Glomerular endothelial cell (primary cell): ENCODE measurements around the gene ADCYAP1R1. TPM values are rescaled to one million over a fixed set of nuclear protein-coding genes. Genes with fewer than 3 reads are reported as not detected.

Experiments used
- DNase-seq: peaks from one replicate; pipeline ENCODE4 v3.0.0-alpha.2; 2011; ENCODE audit warnings: low read depth, low spot score; ENCODE audit errors: extremely low read depth
- total RNA-seq: library from RNA; depleted of rRNA; stranded (reverse); fragments of >200 nt; gene quantifications from 2 replicates; pipeline ENCODE4 v1.2.3, GENCODE V29; 2015

The ADCYAP1R1 gene
- total RNA-seq, 1 donor from 2014 or later, result not detected

DNA sequence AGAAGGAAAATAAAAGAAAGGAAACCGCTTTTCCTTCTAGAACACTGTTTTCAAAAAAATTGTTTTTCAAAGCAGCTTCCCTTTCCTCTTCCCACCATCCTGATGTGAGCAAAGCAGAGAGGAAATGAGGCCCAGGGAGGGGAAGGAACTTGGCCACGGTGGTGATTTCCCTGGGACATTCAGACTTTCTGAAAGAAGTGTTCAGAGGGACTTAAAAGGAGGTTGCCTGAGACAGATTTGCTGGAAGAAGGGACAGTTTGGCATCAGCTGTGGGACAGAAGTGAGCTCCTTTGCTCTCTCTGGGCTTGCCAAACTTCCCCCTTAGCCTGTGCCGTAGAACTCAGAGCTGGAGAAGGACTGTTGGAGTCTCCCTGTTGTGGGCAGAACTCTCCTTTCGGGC is 30.3 kb downstream of the ADCYAP1R1 start:
- no peak for DNase-seq

DNA sequence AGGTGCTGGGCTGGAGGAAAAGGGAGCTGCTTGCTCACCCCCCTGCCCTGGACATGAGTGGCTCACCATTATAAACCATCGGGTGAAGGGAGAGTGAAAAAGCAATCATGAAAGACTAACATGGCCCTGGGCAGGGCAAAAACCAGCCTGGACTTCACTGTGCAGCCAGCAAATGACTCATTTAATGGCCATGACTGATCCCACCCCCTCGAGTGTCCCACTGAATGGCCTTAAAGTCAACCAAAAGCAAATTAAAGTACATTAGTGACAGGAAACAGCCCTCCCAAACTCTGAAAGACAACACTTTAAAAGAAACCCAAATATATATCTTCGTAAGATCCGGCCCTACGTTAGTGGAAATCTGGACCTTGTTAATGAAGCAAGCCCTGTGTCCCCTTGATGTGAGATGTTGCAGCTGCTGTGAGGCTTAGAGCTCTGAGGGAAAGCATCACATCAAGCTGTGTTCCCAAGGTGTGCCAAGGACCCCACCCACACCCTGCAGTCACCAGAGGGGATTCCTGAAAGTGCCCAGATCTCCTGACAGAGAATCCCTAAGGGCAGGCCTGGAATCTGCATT is 31.2 kb downstream of the ADCYAP1R1 start:
- DNase-seq, result no peak

DNA sequence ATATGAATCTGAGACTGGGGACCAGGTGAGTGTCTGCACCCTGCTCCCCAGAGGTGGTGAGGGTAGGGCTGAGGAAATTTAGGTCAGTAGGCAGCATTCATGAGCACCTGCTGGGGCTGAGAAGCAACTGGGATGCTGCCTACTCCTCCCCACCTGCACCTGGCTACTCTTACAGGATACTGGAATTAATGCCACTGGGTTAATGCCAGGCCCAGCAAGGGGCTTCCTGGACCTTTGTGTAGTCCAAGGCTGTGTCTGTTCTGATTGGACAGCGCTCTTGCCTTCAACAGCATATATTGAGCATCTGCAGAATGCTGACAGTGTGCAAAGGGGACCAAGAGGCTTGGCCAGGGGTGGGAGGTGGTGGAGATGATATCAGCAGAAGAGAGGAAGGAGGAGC is 32.1 kb downstream of the ADCYAP1R1 start:
- DNase-seq, result no peak

DNA sequence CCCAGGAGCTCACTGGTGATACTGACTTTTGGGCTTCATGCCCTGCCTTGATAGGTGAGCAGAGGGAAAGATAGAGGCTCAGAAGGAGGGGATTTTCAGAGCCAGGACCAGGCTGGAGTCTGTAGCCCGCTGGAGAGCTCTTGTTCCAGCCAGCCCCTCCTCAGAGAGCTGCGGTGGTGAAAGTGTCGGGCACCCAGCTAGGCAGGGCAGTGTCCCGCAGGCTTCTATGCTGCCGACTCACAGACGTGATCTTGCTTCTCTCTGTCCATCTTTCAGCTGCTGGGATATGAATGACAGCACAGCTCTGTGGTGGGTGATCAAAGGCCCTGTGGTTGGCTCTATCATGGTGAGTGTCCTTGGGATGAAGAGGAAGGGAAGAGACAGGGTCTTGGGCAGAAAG is 35.2 kb downstream of the ADCYAP1R1 start:
- DNase-seq, result no peak

DNA sequence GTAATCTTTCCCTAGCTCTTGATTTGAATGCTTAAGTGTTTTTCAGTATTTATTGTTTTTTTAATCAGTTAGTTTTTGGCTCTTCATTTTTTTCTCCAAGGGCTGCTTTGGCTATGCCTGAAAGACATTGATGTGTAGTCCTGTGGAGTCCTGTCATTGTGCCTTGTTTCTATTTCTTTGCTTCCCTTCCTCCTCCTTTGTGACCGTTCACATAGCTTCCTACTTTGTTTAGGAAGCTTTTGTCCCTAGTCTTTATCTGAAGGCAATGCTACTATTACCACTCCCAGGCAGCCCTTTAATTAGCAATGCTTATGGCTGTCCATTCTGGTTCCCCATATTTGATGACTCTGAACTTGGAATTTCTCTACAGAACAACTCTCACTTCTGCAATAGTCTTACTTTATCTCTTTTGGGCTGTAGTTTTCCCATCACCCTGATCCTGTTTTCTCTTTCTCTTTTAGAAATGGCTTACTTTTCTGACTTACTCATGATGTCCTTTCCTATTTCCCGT is 39.9 kb downstream of the ADCYAP1R1 start:
- no peak for DNase-seq

DNA sequence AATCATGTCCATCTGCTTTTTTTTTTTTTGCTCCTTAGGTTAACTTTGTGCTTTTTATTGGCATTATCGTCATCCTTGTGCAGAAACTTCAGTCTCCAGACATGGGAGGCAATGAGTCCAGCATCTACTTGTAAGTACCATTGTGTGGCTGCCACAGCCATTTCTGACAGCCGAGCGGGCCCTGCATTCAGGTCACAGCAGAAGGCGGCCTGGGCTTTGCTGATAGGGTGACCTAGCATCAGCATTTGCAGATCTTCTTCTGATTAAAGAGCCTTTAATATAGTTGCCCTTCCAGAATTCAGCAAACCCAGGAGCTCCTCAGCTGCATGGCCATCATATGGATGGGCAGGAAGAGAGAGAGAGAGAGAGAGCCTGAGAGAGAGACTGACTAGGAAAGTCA is 40.5 kb downstream of the ADCYAP1R1 start:
- DNase-seq, result no peak

DNA sequence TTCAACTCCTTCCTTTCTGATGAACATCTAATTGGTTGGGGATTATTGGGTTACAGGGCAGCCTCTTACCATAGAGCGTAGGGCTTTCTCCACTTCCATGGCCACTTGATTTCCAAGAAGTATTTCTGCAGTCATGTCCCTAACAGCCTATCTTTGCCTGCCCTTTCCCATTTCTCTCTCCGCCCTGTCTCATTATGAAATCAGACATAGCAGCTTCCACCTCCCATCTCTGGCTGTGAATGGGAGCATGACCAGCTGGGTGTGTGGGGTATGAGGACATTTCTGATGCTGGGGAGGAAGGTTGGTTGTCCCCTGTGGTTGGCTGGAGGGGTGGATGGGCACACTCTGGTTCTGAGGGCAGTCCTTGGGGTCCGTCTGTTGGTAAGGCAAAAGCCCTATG is 41.2 kb downstream of the ADCYAP1R1 start:
- DNase-seq, result no peak

DNA sequence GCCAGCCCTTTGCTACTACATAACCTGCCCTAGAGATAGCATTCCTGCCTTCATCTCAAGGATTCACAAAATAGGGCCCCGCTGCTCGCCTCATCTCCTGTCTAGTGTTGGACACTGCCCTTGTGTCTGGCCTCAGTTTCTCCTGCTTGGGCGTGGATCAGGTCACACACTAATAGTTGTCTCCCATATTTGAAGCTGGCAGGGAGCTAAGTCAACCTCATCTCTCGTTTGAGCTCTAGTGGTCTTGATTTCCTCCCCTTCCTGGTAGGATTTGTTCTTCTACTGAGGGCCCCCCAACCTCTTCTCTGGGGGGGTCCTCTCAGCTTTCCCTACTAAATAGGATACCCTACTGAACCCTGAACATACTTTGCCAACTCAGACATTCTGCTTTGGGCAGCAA is 42.2 kb downstream of the ADCYAP1R1 start:
- no peak for DNase-seq

DNA sequence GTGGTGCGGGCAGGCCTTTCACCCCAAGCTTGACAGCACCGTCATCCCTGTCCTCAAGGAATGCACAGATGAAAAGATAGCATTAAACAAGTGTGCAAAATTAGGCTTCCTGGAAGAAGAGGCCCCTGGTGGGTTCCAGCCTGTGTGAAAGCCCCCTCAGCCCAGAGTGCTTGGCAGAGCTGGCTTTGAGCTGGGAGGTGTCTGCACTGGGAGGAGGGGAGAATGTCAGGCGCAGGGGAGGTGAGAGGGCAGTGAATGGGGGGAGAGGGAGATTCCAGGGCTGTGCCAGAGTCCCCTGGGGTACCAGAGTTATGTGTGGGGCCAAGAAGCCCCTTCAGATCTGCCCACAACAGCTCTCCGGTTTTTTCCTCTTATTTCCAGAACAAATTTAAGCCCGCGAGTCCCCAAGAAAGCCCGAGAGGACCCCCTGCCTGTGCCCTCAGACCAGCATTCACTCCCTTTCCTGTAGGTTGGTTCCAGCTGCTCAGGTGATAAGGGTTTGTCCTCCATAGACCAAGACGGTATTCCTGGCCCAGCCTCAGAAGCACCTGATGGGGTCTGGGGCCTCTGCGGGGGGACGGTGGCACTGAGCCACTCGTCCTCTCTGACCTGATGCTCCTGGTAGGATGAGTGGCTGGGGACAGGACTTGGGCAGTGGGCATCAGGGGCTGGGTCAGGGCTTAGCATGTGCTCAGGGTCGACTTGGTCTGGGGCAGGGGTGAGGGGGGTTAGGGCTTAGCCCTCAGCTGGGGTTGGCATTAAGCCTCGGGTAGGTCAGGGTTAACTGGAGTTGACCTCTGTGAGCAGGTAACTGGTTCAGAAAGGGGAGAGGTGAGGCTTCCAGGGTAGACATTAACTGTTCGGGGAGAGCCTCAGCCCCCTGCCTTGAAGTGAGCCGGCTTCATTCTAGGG is 43.4 kb downstream of the ADCYAP1R1 start:
- DNase-seq, result no peak

DNA sequence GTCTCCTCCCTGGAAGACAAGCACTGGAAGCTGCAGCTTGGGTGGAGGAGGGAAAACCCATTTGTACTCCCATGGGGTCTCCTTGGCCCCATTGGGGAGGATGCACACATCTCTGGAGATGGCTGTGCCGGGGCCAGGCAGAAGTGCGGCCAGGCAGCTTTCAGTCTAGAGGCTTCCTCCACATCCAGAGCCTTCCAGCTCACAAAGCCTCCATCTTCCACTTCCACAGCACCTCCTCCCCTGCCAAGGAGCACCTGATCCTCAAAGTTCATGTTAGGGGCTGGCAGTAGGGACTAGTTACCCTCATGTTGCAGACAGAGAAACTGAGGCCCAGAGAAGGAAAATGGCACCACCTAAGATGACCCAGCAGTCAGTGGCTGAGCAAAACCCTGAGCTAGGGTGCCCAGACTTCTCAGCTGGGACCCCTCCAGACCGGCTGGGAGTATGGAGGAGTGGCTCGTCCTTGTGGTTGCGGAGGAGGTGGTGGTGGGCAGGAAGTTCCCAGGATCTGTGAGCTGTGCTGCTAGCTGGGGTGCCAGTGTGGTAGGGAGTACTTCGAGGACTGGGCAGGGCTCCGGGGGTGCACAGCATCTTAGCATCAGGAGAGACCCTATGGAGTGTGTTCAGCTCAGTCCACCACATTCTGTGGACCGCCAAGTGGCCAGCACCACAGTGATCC is 44.2 kb downstream of the ADCYAP1R1 start:
- no peak for DNase-seq

DNA sequence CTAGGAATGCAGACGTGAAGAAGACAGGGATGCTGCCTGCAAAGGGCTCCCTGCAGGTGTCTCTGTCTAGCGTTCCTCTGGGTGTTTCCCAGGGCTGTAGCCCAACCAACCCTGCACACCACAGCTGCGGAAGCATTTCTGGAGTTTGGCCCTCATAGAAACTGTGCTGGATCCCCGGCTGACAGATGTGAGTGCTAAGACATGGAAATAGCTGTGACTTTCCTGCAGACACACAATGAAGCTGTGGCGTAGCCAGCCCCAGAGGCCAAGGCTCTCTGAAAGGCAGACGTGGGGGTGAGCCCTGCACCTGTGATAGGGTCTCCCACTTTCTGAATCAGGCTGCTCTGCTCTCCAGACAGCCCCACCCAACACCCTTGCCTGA is 44.8 kb downstream of the ADCYAP1R1 start:
- no peak for DNase-seq

DNA sequence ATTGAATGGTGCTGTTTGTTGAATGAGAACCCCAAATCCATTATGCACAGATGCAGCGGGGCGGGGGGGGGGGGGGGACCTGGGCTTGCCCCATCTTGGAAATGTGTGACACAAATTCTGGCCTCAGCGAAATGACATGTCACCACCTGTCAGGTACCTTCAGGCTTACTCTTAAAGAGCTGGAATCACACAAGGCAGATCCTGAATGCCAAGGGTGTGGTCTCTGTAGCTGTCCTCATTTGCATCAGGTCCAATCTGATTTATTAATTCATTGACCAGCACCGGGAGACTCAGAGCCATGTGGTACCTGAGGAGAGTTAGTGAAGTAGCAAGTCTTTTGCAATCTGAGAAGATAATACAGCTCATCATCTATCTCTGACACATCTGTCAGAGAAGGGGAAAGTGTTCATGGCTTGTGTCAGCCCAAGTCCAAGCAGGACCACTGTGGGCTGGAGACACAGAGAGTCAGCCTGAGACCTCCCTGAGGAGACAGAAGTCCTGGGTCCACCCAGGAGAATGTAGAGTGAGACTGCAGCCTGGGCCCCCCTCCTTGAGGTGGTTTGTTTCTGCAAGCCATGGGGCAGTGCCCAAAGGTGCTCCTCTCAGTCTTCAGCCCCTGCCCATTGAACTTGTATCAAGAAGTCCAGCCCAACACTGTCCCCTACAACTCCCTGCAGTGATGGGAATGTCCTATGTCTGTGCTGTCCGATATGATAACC is 46.7 kb downstream of the ADCYAP1R1 start:
- DNase-seq, result no peak

DNA sequence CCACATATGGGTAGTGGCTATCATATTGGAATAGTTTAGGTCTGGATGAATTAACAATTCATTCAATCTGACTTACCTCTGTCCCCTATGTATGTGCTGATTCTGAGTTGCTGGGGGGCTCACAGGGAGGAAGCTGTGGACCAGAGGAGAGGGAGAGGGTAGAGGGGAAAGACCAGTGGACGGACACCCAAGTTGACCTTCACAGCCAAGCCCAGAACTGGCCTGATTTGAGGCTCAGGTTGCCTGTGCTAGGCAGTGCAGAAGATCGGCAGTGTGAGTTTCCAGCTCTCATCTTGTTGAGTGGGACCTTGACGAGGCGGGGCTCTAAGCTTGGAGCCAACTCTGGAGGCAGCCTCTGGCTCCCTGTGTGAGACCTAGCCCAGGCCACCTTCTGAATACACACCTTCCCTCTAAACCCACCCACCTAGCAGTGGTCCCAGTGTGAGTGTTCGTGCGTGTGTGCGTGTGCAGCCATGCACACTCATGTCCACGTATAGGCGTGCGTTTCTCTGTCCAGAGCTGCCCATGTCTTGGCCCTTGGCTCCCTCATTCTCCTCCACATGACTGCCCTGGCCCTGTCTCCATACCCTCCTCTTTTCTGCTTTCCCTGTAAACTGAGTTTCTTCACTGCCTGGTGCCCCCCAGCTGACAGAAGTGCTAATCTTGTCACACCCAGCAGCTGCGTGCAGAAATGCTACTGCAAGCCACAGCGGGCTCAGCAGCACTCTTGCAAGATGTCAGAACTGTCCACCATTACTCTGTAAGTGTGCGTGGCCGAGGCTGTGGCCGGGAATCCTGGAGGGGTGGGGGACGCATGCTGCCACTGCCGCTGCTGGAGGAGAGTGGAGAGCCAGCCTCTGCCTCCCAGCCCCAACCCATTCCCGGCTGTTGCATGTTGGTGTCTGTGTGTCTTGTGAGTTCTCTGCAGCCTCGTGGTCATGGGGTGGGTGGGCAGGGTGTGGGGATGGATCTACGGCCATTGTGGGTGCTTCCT is 47.6 kb downstream of the ADCYAP1R1 start:
- DNase-seq, result no peak

DNA sequence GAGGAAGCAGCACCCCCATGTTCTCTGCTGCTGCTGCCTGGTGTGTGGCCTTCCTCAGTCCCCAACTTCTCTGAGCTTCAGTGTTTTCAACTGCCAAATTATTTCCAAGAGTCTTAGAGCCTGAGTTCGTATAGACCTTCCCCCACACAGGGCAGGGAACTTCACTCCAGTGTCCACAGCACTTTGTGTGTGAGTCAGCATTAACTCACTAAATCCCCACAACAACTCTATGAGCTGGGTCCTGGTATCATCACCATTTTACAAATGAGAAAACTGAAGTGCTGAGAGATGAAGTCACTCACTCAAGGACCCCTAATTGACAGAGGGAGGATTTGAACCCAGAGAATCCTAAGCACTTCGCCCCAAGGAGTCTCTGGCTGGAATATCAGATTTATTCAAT is 48.3 kb downstream of the ADCYAP1R1 start:
- no peak for DNase-seq

DNA sequence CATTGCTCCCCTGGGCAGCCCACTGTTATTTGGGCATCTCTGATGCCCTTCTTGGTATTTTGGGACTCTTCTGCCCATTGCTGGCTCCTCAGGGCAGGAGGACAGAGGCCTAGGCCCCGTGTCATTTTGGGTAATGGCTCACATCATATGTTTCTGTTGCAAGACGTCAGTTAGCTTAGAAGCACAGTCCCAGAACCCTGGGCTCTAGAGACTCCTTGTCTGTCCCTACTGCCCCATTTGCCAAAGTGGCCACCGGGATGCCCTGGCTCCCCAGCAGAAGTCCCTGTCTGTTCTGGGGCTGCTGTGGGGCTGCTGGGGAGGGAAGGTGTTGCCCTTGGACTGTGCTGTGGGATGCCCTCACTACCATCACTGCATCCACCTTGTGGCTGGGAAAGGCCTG is 48.8 kb downstream of the ADCYAP1R1 start:
- no peak for DNase-seq

DNA sequence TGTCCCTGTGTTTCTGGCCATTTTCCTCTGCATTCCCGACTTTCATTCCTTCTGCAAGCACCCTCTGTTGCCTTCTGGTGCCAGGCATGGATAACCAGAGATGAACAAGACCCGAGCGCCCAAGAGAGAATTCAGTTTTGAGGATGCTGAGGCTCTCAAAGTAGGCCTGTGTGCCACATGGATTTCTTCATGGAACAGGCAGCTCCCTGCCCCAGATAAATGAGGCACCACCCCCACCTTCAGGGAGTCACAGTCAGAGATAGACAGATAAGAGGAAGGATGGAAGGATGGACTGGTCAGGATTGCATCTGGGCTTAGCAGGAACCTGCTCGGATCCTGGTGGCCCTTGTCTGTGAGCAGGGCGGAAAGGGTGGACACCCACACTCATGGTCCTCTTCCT is 49.4 kb downstream of the ADCYAP1R1 start:
- DNase-seq, result no peak

DNA sequence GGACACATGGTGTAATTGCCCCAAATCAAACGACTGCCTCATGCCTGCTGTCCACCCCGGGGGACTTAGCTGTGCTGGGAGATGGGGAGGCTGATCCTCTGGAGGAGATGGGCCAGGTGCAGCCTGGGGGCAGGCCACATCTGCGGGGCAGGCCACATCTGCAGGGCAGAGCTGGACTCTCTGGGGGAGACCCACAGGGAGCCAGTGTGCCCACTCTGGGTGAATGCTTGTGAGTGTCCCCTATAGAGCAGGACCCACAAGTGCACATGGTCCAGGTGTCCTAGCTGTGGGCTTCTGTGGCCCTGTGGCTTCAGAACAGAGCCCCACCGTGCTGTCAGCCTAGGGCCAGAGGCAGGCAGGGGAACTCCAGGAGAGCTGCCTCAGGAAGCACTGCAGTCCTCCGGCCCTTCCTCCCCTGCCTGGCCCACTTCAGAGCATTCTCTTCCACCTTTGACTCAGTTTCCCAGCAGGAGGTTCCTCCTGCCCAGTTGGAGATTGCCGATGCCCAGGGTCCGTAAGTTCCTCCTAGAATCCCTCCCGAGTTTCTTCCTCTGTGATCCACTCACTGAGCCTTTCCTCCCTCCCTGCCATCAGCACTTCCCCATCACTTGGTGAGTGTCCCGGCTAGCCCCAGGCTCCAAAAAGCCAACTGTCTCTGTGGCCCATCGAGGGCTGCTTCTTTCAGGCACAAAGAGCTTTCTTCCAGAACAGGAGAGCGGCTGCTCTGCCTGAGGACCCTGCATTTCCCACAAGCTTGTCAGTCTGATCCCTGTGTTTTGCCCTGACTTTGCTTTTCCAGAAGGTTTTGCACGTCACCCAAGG is 50.3 kb downstream of the ADCYAP1R1 start:
- no peak for DNase-seq

DNA sequence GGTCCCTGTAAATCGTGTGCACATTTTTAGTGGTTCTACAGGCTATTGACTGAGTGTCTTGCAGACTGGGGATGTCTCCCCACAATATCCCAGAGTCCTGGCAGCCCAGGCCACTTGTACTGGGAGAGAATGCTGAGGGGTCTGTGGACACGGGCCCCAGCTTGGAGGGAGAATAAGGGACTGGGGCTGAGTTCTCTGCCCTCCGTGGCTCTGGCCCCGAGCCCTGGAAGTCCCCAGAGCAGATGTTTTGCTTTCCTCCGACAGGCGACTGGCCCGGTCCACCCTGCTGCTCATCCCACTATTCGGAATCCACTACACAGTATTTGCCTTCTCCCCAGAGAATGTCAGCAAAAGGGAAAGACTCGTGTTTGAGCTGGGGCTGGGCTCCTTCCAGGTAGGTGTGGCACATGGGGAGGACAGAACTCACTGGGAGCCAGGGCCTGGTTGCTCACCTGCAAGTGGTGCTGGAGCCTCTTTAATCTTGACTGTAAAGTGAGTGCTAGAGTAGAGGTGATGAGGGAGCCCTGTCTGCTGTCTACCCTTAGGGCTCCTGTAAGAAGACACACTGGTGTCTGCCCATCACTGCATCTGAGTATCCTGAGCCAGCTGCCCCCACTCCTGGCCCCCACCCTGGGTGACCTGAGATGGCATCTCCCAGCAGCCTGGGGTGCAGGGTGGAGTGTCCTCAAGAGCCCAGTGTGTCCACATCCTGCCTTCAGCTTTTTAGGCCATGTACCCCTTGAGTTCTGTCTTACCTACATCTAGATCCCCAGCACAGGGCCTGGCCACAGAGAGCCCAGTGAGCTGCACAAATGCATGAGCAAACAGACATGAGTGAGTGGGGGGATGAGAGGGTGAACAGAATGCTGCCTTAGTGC is 51.1 kb downstream of the ADCYAP1R1 start:
- no peak for DNase-seq
